Stimulated activated CD8-positive, alpha-beta memory T cell treated with anti-CD3 and anti-CD28 coated beads, Interleukin-2, amount 100 ng/mL, for 1 hour (primary cell): ENCODE data around the gene CDC45.

Source experiments
- DNase-seq, 2 donors: peaks; one replicate each; pipeline ENCODE4 v3.0.0-alpha.2; 2020; ENCODE audit warnings: low read depth in 2 of 2

The CDC45 gene

GRCh38 chr22:19515654-19516377 is 36.1 kb downstream of the CDC45 start:
- no peak for DNase-seq

DNA sequence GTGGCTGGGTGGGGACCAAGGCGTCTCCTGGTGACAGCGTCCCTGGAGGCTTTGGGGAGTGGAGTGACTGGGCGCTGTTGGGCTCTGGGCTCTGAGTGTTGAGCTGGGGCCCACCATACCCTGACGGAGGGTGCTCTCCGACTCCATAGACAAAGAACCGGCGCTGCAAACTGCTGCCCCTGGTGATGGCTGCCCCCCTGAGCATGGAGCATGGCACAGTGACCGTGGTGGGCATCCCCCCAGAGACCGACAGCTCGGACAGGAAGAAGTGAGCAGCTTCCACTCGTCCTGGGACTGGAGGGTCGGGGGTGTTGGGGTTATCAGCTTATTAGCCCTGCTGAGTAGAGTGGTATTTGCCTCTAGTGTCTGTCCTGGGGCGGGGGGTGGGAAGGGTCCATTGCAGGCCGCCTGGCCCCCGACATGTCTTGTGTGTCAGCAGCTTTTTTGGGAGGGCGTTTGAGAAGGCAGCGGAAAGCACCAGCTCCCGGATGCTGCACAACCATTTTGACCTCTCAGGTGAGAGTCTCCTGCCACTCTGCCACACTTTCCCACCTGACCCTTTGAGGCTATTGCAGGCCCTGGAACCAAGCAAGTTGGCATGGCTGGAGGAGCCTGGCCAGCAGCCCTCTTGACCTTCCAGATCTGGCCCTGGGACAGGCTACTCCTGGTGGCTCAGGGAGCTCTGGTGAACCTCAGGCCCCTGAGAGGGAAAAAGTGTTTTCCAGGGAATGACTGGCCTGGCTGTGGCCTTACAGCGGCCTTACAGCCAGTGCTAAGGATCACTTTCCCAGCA is 36.9 kb downstream of the CDC45 start:
- no peak for DNase-seq

DNA sequence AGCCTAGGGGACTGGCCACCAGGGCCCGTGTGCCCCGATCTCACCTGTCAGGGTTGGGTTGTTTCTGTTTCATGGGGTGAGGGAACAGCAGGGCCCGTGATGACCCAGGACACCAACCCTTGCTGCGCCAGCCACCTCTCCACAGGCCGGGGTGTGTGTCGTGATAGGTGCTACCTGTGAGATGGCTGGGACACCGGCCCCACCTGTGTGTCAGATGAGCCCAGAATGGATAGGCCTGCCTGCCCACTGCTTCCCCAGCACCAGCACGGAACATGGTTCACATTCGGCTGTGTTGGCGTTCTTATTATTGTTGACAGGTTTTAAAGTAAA is 37.4 kb downstream of the CDC45 start:
- DNase-seq = no peak

- DNase-seq = no peak
Observed at GRCh38 chr22:19517919-19518611, 38.3 kb downstream of the CDC45 start.

DNA sequence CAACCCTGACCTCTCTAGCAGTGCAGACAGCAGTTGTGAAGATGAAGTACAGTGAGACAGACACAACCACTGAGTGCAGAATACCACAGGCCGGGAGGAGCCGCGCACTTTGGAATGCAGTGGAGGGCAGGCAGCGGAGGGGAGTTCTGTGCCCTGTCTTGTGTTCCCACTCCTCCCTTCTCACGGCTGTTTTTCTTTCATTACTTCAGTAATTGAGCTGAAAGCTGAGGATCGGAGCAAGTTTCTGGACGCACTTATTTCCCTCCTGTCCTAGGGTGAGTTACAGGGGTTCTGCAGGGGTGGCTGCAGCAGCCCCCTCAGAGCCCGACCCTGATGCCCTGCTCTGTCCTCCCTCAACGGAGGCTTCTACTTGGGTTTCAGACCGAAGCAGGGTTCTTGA is 38.9 kb downstream of the CDC45 start:
- DNase-seq = no peak

DNA sequence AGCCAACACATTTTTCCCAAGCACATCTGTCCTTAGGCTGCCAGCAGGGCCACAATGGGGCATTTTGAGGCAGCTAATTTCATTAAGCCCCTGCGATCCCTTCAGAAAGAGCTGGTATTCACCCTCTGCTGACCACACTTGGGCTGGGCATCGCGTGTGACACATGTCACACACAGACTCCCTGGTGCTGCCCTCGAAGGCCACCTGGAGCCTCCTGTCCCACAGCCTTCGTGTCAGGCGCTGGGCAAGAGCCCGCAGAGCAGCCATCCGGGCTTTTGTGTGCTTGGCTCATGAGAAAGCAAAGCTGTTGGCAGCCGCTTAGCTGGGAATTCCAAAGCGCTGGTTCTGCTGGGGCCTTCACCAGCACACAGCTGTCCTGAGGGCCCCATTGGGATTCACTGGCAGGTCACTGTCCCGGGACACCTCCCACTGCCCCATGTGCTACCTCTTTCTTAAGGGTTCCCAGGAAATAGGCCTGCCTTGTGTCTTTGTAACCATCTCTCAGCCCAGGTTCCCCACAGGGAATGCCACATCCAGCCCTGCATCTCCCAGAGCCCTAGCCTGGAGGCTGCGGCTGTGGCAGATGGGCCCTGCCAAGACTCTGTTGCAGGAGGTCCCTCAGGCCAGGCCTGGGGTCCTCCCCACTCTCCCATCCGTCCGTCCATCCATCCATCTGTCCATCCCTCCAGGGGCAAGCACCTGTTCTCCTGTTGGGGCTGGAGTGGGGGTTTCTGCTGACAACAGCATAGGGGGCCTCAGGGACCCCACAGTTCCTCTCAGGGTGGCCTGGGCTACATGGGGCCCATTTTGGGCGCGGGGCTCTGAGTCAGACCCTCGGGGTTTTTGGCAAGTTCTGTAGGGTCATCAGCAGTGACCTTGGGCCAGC is 39.6 kb downstream of the CDC45 start:
- no peak for DNase-seq

DNA sequence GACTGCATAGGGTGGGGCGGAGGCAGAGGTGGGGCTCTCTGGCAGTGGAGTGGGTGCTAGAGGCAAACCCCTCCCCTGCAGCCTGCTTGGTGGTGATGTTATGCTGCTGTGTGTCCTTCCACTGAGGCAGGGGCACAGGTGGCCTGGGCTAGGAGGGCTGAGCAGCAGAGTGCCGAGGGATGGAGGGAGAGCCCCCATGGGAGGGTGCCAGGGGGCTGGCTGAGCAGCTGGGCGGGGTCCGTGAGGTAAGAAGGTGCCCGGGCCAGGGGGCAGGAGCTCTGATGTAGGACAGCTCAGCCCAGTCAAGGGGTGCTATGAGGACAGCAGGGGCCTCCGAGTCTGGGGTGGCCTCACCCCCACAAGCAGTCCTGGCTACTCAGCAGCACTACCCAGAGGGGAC is 40.3 kb downstream of the CDC45 start:
- no peak for DNase-seq

DNA sequence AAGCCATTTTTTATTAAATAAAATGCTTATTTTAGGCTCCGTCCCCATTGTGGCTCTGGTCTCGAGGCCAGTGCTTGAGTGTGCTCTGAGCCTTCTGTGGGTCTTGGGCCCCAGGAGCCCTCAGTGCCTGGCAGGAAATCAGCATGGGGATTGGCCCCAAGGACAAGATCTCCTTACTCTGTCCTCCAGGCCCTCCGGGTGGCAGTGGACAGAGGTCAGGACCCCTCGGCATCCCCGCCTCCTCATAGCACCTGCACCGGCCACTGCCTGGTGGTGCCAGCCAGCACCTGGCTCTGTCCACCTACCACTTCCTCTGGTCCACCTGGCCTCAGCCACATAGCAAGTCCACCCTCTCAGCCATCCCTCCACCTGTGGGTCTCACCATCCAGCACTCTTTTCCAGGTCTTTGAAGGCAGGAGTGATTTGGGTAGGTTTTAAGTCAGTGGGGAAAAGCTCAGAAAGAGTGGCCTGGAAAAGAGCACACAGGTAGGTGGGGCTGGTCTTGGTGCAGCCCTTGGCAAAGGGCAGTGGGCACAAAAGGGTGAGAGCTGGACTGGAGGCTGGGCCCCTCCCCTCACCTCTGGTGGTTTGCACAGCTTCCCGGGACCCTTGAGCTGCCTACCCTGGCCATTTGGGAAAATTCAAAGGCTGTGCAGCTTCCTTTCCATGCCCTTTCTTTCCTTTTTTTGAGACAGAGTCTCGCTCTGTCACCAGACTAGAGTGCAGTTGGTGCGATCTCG is 41.0 kb downstream of the CDC45 start:
- no peak for DNase-seq

DNA sequence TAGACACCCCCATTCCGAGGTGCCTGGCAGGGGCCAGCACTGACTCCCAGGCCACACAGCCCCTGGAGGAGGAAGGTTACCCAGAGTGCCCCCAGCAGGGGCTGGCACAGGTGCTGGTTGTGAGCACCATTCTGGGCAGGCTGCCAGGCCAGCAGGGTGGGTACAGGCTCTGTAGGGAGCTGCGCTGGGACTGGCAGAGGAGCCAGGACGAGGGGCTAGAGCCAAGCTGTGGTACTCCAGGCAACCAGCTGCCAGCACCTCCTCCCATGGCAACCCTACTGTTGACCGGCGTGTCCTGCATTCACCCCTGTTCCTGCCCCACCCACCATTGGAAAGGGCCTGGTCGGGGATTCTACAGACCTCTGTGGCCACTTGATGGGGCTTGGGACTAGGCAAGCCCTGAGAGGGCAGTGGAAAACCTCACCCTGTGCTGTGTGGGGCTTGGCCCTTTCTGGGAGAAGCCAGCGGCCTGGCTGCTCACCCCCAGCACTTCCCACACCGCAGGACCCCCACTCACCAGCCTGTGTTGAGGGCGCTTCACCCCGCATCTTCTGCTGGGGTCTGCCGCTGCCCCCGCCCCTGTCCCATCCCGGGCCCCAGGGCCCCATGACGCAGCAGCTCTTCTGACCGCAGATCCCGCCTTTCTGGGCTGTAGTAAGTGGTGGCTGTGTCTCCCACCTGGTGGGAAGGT is 42.6 kb downstream of the CDC45 start:
- no peak for DNase-seq

DNA sequence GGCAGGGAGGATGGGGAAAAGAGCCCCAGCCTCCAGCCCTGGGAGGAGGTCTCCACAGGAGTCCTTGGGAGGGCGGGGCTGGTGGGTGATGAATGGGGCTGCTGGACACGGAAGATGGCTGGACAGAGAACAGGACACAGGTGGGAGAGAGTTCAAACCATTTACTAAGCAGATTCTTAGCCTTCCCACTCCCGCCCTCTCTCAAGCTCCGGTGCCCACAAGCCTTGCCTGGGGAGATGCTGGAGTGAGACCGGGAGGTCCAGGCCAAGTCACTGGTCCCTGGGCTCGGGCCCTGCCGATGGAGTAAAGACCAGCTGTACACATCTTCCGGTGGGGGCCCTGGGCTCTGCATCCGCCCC is 43.1 kb downstream of the CDC45 start:
- DNase-seq = no peak

DNA sequence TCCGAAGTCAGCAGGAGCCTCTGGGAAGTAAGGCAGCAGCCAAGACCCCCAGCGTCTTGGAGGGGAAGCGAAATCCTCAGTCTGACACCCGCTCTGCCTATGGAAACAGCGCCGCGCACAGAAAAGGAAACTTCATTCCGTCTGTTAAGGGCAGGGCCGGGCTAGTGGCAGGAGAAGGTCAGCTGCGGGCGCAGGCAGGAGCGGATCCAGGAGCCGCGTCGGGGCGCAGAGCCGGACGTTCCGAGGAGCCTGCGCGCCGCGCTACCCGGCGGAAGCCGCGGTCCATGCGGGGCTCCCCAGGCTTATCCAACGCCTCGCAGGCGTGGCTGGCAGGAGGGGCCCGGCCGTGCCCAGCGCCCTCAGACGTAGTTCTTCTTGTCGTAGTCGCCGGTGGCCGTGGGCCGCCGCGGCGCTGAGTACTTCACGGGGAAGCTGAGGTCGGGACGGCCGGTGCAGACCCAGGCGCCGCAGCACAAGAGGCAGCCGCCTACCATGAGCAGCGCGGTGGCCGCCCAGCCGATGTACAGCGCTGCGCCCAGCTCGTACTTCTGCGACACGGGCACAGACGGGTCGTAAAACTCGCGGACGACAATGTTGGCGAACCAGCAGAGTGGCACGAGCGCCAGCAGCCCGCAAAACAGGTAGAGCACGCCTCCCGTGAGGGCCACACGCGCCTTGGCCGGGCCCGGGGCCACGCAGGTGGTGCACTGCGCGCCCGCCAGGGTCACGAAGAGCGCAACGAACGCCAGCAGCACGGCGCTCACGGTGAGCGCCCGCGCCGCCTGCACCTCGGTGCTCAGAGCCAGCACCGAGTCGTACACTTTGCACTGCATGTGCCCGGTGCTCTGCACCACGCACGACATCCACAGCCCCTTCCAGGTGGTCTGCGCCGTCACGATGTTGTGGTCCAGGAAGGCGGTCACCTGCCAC is 43.8 kb downstream of the CDC45 start:
- DNase-seq = no peak

- no peak for DNase-seq
Observed at GRCh38 chr22:19524170-19525115, 44.7 kb downstream of the CDC45 start, which contains the start of gene CLDN5. TSS of gene CLDN5 (minus strand) at chr22:19524410. CDS start at chr22:19524255, 155 bp downstream.

GRCh38 chr22:19525116-19525660 is 45.5 kb downstream of the CDC45 start:
- DNase-seq = no peak

DNA sequence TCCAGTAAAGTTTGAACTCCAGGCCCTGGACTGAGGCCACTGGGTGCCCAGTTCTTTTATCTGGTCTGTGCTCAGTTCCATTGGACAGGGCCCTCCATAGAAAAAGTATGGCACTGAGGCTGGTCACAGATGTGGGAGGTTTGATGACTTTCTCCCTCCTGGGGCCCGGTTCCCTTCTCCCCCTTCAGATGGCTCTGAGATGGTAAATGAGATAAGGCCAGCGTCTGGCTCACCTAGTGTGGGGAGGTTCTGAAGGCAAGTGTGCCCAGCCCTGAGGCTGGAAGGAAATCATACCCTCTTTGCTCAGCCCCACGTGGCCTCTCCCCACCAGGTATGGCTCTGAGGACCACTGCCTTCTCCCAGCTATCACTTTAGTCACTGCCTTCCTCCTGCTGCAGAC is 45.9 kb downstream of the CDC45 start:
- no peak for DNase-seq

GRCh38 chr22:19526076-19526701 is 46.5 kb downstream of the CDC45 start:
- DNase-seq = no peak

DNA sequence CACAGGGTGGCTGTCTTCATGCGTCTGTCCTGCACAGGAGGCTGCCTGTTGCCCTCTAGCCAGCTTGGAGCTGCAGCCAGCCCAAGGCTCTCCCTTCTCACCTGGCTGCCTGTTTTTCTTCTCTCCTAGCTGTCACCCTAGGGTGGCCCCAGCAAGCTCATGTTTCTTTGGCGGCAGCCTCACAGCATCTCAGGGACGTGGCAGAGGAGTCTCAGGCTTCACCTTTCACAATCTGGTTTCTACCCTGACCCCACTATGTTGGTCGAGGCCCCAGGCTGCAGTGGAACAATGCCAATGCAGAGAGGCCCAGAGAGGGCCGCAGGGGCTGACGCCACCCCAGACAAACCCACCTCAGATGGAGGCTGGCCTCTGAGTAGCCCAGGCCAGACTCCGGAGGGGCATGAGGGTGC is 47.0 kb downstream of the CDC45 start:
- DNase-seq = no peak

GRCh38 chr22:19527321-19527721 is 47.6 kb downstream of the CDC45 start:
- DNase-seq = no peak
